A673 (cell line): ENCODE data around the gene MTERF2. TPM values are rescaled to one million over a fixed set of nuclear protein-coding genes. Genes with fewer than 3 reads are reported as not detected.

Source experiments
- BruUV-seq: library from RNA; stranded (reverse); fragments of 400-500 nt; replicated peaks from 2 replicates; lab custom pipeline; 2021; lab: Mats Ljungman, UMichigan
- CTCF ChIA-PET: fragments of 300-600 bp; sonication (Branson Sonifier 250); formaldehyde crosslinking; loops from one replicate; lab custom pipeline; 2022; ENCODE audit warnings: antibody characterized with exemption; lab: Charles Lee
- POLR2A ChIA-PET: fragments of 300-600 bp; sonication (Branson Sonifier 250); formaldehyde crosslinking; loops from one replicate; lab custom pipeline; 2022; ENCODE audit warnings: antibody characterized with exemption; ENCODE audit not compliant: low non-redundant PET; lab: Charles Lee
- DNase-seq: peaks from one replicate; pipeline ENCODE4 v3.0.0-alpha.2; 2015; ENCODE audit warnings: low spot score
- H3K27ac ChIP-seq: fragments of 200-600 bp; sonication (generic); 2 replicates; pipeline ENCODE4 v1.5.1; 2016; ENCODE audit warnings: mixed run types, low read depth, mild to moderate bottlenecking, mixed read lengths, antibody characterized with exemption, low read length; ENCODE audit not compliant: poor library complexity, severe bottlenecking
- H3K27me3 ChIP-seq: fragments of 200-600 bp; sonication (generic); replicated peaks from 2 replicates; pipeline ENCODE4 v1.6.1; 2017; ENCODE audit warnings: mixed run types, low read depth, mild to moderate bottlenecking, mixed read lengths, antibody characterized with exemption, low read length; ENCODE audit not compliant: insufficient read depth, poor library complexity
- H3K36me3 ChIP-seq: fragments of 200-600 bp; sonication (generic); 2 replicates; pipeline ENCODE4 v1.6.1; 2016; ENCODE audit warnings: mixed run types, mild to moderate bottlenecking, mixed read lengths, antibody characterized with exemption, low read length; ENCODE audit not compliant: insufficient read depth, poor library complexity, severe bottlenecking
- H3K4me1 ChIP-seq: fragments of 200-600 bp; sonication (generic); 2 replicates; pipeline ENCODE4 v1.6.1; 2017; ENCODE audit warnings: mixed run types, mild to moderate bottlenecking, mixed read lengths, antibody characterized with exemption, low read length; ENCODE audit not compliant: insufficient read depth, poor library complexity, severe bottlenecking
- H3K4me3 ChIP-seq: fragments of 200-600 bp; sonication (generic); 2 replicates; pipeline ENCODE4 v1.5.1; 2016; ENCODE audit warnings: low read depth, mixed run types, mild to moderate bottlenecking, mixed read lengths, low read length; ENCODE audit not compliant: poor library complexity, severe bottlenecking
- H3K9me3 ChIP-seq: fragments of 200-600 bp; sonication (generic); 2 replicates; pipeline ENCODE4 v1.6.1; 2016; ENCODE audit warnings: mixed run types, low read depth, mild to moderate bottlenecking, mixed read lengths, antibody characterized with exemption, low read length; ENCODE audit not compliant: poor library complexity, severe bottlenecking
- CTCF ChIP-seq: fragments of 300-800, 200-600 bp; sonication (generic); conservative IDR thresholded peaks from 2 replicates; pipeline ENCODE4 v1.5.1; 2017; ENCODE audit warnings: low read depth, mild to moderate bottlenecking, antibody characterized with exemption, low read length, moderate library complexity, mixed read lengths
- EZH2 ChIP-seq: fragments of 200-600 bp; sonication (generic); IDR thresholded peaks from 2 replicates; pipeline ENCODE4 v1.6.1; 2017; ENCODE audit warnings: borderline replicate concordance, low read depth, mild to moderate bottlenecking, mixed read lengths, antibody characterized with exemption, low read length; ENCODE audit not compliant: poor library complexity, severe bottlenecking
- intact Hi-C: fragments of 100-400 bp; cut with micrococcal nuclease; formaldehyde crosslinking; loops from one replicate; pipeline ENCODE4 v1.10.0; 2022; ENCODE audit not compliant: unreplicated experiment
- total RNA-seq: library from RNA; stranded (reverse); gene quantifications from 2 replicates; pipeline ENCODE4 v1.2.3, GENCODE V29; 2021

MTERF2 gene
- total RNA-seq, 1 experiment from 2014 or later: 12.6 TPM

DNA sequence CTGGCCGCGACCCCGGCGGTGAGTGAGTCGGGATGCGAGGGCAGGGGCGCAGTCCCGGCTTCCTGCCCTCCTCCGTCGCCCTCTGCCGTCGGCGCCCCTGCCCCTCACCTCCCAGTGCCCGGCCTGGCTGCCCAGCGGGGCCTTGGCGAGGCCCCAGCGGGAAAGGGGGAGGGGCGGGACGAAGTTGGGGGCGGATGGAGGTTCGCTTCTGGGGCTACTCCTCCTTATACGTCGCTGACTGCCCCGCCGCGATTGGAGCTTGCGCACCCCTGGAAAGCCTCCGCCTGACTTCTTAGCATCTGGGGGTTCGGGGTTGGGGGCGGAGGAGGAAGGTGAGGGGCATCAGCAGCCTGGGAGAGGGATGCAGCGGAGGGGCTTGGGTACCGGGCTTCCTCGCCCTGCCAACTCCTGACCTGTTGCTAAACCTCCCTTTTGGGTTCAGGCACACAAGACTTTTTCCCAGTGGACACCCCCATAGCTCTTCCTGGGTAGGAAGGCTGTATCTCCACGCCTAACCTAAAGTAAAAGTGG lies 30.8 kb downstream of the MTERF2 start:
- no TSS peak for BruUV-seq
- no peak for TF ChIP-seq CTCF
- TF ChIP-seq EZH2: no peak
- peaks cover 6% of the 10 kb centered on the region for H3K4me1 ChIP-seq
- H3K9me3 ChIP-seq: no peaks in the 10 kb centered on the region
- peak; percentile 58 for DNase-seq
- ChIA-PET CTCF (interaction anchor here (0.6 kb wide), 1 partner anchor 125 kb away, joined by 5 read pairs; no protein-coding TSS in a partner anchor), POLR2A (interaction anchor here (0.6 to 0.9 kb wide), 2 partner anchors 463 to 1849 kb away, joined by 3 to 5 read pairs; partner anchors contain the start of gene WASHC4)
- H3K27me3 ChIP-seq: no peaks in the 10 kb centered on the region
- intact Hi-C loops: no loop called here
- H3K27ac ChIP-seq: peak overlapping the region; percentile 92
- peak overlapping the region; percentile 62 for H3K4me3 ChIP-seq
- no peaks in the 10 kb centered on the region for H3K36me3 ChIP-seq

GRCh38 chr12:106955377-106956047 lies 31.4 kb downstream of the MTERF2 start, which contains the start of gene TMEM263:
TMEM263 (plus strand) TSS chr12:106955907; CDS start chr12:106967117, 11,210 bp downstream.
- Histone ChIP-seq H3K36me3 (no peaks in the 10 kb centered on the region), H3K9me3 (no peaks in the 10 kb centered on the region), H3K27me3 (no peaks in the 10 kb centered on the region), H3K27ac (peak within 1 kb of the TSS; percentile 92), H3K4me1 (peaks cover 6% of the 10 kb centered on the region), H3K4me3 (peak within 1 kb of the TSS; percentile 62)
- peak; percentile 98 for DNase-seq
- BruUV-seq: no TSS peak
- ChIA-PET CTCF (interaction anchor here (0.7 kb wide), 1 partner anchor 37 kb away, joined by 5 read pairs; no protein-coding TSS in a partner anchor), POLR2A (interaction anchor here (0.6 to 0.9 kb wide), 2 partner anchors 463 to 1848 kb away, joined by 3 to 5 read pairs; partner anchors contain the start of gene WASHC4)
- no peak for TF ChIP-seq EZH2
- no peak for TF ChIP-seq CTCF
- intact Hi-C loops: no loop called here

DNA sequence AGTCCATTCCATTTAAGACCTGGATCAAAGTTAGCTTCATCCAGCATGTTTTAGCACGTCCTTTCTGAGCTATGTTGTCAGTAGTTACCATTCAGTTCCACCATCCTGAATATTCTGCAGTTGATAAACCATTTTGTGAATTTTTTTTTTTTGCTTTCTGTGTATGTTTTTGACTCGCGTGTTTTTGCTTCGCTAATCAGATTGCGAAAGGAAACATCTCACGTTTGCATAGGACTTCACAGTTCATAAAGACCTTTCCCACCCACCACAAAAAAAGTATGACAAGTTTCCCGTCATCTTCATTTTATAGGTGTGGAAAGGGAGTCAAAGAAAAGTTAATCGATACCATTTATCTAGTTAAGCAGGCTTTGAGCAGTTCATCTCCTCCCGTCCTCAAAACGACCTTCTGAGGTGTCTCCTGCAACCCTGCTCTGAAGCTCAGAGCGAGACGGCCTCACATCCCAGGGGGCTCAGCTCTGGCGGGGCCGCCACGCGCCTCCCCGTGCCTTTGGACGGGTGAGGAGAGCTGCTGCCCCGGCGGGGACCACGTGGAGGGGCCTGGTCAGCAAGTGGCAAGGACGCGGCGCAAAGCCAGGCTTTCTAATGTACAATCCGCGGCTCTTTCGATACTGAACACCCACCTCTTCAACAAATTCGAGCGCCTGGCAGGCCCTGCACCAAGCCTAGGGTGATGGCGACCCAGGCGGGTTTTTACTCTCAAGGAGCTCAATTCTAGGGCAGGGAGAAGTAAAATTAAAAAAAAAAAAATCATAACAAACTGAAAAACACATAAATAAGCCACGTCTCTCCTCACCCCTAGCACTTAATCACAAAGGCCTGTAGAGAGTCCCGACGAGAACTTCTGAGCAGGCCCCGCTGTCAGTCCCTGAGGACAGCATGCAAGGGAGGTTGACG lies 32.2 kb downstream of the MTERF2 start:
- BruUV-seq: TSS peak; percentile 86
- no peak for TF ChIP-seq EZH2
- TF ChIP-seq CTCF: no peak
- Histone ChIP-seq H3K27me3 (no peaks in the 10 kb centered on the region), H3K36me3 (no peaks in the 10 kb centered on the region), H3K27ac (peak overlapping the region; percentile 67), H3K4me1 (peaks cover 6% of the 10 kb centered on the region), H3K4me3 (peak overlapping the region; percentile 62), H3K9me3 (no peaks in the 10 kb centered on the region)
- ChIA-PET POLR2A (interaction anchor here (0.9 kb wide), 1 partner anchor 462 kb away, joined by 5 read pairs; no protein-coding TSS in a partner anchor), CTCF (interaction anchor here (0.7 kb wide), 1 partner anchor 36 kb away, joined by 5 read pairs; no protein-coding TSS in a partner anchor)
- no peak for DNase-seq
- intact Hi-C loops: no loop called here
